Upper lobe of right lung (tissue), 1 donor: ENCODE results near the gene DHRS9. TPM values are rescaled to one million over a fixed set of nuclear protein-coding genes. Genes with fewer than 3 reads are reported as not detected.

Source experiments
- ATAC-seq: fragments of 200-7000 bp; cut with Tn5 transposase; one replicate; pipeline ENCODE4 v1.9.1; 2020; ENCODE audit warnings: mild to moderate bottlenecking, moderate library complexity
- DNase-seq: peaks from one replicate; pipeline ENCODE4 v3.0.0-alpha.2; 2020
- H3K27ac ChIP-seq: fragments of 200-600 bp; one replicate; pipeline ENCODE4 v1.8.0; 2022
- H3K27me3 ChIP-seq: fragments of 200-600 bp; one replicate; pipeline ENCODE4 v1.8.0; 2022; ENCODE audit warnings: mild to moderate bottlenecking
- H3K36me3 ChIP-seq: fragments of 200-600 bp; one replicate; pipeline ENCODE4 v1.8.0; 2022
- H3K4me1 ChIP-seq: fragments of 200-600 bp; one replicate; pipeline ENCODE4 v1.8.0; 2022
- H3K4me3 ChIP-seq: fragments of 200-600 bp; one replicate; pipeline ENCODE4 v1.8.0; 2022; ENCODE audit warnings: mild to moderate bottlenecking
- H3K9me3 ChIP-seq: fragments of 200-600 bp; one replicate; pipeline ENCODE4 v1.8.0; 2022
- CTCF ChIP-seq: fragments of 200-600 bp; IDR thresholded peaks from one replicate; pipeline ENCODE4 v1.8.0; 2022; ENCODE audit warnings: antibody characterized with exemption
- intact Hi-C: fragments of 100-400 bp; cut with DNase I; formaldehyde crosslinking; loops from one replicate; pipeline ENCODE4 v1.11.0; 2022
- total RNA-seq: library from RNA; stranded (reverse); fragmentation: NEBNext Ultra II Directional; extraction: Animal tissue kit (Norgen Biotek cat#: 25700); gene quantifications from one replicate; pipeline ENCODE4 v1.2.1, GENCODE V29; 2021
- donor health status: DM: no; HTN: yes; CAD: no; lungs with severe emphysema.

Gene DHRS9
- total RNA-seq, 1 donor from 2014 or later, result 7.6 TPM

- H3K4me1 ChIP-seq, result no peaks in the 10 kb centered on the region
- no peaks in the 10 kb centered on the region for H3K36me3 ChIP-seq
- no peak overlapping the region for H3K27ac ChIP-seq
- no peak overlapping the region for H3K4me3 ChIP-seq
- no peaks in the 10 kb centered on the region for H3K9me3 ChIP-seq
- DNase-seq (no peak), ATAC-seq (no peak)
- no peak for TF ChIP-seq CTCF
- no peaks in the 10 kb centered on the region for H3K27me3 ChIP-seq
- intact Hi-C loops, result no loop called here
Measured at GRCh38 chr2:169116327-169116726, 47.0 kb downstream of the DHRS9 start.

- H3K9me3 ChIP-seq, result no peaks in the 10 kb centered on the region
- H3K4me1 ChIP-seq, result no peaks in the 10 kb centered on the region
- no peaks in the 10 kb centered on the region for H3K36me3 ChIP-seq
- TF ChIP-seq CTCF, result no peak
- no peaks in the 10 kb centered on the region for H3K27me3 ChIP-seq
- no peak overlapping the region for H3K27ac ChIP-seq
- H3K4me3 ChIP-seq, result no peak overlapping the region
- ATAC-seq (no peak), DNase-seq (no peak)
- intact Hi-C loops, result no loop called here
Measured at GRCh38 chr2:169116993-169117392, 47.6 kb downstream of the DHRS9 start.

- no peak overlapping the region for H3K4me3 ChIP-seq
- intact Hi-C loops, result no loop called here
- H3K4me1 ChIP-seq, result no peaks in the 10 kb centered on the region
- no peaks in the 10 kb centered on the region for H3K9me3 ChIP-seq
- no peak for ATAC-seq
- H3K27me3 ChIP-seq, result no peaks in the 10 kb centered on the region
- no peaks in the 10 kb centered on the region for H3K36me3 ChIP-seq
- DNase-seq, result no peak
- no peak for TF ChIP-seq CTCF
- no peak overlapping the region for H3K27ac ChIP-seq
Measured at GRCh38 chr2:169118060-169118459, 48.7 kb downstream of the DHRS9 start.

- intact Hi-C loops, result no loop called here
- H3K27me3 ChIP-seq, result no peaks in the 10 kb centered on the region
- no peak for TF ChIP-seq CTCF
Measured at GRCh38 chr2:169119123-169119760, 49.9 kb downstream of the DHRS9 start.

GRCh38 chr2:169119851-169120250 lies 50.5 kb downstream of the DHRS9 start:
- ATAC-seq (peak; percentile 40), DNase-seq (no peak)
- Histone ChIP-seq H3K27me3 (no peaks in the 10 kb centered on the region), H3K9me3 (no peaks in the 10 kb centered on the region), H3K27ac (no peak overlapping the region), H3K36me3 (no peaks in the 10 kb centered on the region), H3K4me3 (no peak overlapping the region), H3K4me1 (no peaks in the 10 kb centered on the region)
- intact Hi-C loops, result no loop called here
- TF ChIP-seq CTCF, result no peak

More at GRCh38 chr2:169119123-169119760, 49.9 kb downstream of the DHRS9 start:
- H3K9me3 ChIP-seq, result no peaks in the 10 kb centered on the region
- ATAC-seq (no peak), DNase-seq (no peak)
- H3K4me1 ChIP-seq, result no peaks in the 10 kb centered on the region
- no peaks in the 10 kb centered on the region for H3K36me3 ChIP-seq
- H3K27ac ChIP-seq, result no peak overlapping the region
- H3K4me3 ChIP-seq, result no peak overlapping the region
